HK-2 (cell line): Measurements from ENCODE around the gene EEF1A2.

ENCODE experiments used
- DNase-seq: peaks from one replicate; pipeline ENCODE4 v3.0.0-alpha.2; 2018; ENCODE audit not compliant: unreplicated experiment

The EEF1A2 gene

DNA sequence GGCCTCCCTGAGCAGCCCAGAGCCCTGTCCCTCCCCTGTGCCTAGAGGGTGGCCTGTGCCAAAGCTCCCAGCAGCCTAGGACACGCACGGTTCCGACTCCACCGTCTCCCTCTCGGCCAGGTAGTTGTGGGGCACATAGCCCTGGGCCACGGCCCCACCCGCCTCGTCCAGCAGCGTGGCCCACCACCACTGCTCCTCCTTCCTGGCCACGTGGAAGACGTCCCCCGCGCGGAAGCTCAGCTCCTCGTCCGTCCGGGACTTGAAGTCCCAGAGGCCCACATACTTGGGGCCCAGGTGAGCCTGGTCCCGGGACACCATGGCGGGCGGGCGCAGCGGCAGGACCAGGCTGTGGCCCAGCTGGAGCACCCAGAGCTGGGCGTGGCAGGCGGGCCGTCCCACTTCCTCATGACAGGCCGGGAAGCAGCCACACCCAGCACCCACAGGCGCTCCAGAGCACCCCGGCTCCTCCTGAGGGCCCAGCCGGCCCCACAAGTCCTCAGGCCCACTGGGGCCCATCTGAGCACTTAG, 38.2 kb upstream of the EEF1A2 start, which contains the start of gene PTK6:
Gene PTK6 (minus strand): TSS at position 380 of the 528 bp plus-strand sequence. CDS start 62 bp downstream, at position 318.
- no peak for DNase-seq

DNA sequence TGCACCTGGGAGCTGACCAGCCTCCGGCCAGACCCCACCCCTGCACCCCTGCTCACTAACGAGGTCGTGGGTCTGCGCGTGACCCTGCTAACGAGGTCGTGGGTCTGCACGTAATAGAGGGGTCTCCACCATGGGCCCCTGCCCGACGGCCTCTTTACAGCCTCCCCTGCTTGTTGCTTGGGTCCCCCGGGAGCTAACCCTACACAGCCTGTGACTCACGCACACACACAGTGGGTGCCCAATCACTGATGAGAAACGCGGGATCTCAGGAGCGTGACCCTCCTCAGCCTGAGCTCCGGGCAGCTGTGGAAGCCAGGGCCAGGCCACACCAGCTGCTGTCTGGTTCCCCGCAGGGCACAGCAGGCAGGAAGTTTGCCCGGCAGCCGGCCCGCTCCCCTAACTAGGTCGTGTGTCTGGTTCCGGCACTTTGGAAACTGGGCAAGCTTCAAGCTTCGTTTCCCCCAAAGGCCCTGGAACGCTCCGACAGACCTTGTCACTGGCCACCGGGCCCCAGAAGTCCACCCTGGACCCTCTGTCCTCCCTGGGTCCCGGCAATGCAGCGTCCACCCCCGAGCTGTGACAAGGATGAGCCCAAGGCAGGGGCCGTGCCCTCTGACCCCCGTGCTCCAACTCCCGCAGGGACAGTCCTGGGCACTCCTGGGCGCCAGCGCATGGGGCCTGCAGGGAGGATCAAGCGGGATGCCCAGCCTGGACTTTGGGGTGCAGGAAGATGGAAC, 37.5 kb upstream of the EEF1A2 start:
- no peak for DNase-seq

DNA sequence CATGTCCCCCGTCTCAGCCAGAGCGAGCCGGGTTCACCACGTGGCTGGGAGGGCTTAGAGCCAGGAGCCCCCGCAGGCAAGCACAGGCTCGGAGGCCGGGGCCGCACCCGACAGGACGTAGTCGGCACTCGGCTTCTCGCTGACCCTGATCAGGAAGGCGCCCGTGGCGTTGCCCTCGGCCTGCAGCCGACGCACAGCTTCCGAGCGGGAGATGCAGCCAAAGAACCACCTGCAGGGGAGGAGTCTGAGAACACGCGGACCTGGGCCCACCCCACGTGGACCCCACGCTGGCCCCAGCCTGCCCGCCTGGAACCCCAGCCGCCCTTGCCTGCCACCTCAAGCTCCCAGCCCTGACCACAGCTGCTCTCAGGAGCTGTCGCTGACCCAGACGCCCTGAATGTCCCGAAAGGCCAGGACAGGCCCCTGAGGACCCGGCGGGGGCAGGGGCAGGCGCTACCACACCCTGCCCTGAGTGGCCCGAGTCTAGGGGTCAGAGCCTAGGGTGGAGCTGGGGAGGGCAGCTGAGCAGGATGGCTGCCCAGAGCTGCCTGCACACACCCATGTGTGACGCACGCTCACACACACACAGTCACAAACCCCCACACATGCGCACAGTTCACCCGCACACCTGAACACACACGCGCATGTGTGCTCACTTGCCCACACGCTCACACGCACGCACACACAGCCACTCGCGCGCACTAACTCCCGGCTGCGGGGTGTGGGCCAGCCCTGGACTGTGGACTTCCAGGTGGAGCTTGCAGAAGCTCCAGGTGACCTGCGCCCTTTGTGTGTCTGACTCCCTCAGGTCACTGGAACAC, 36.2 kb upstream of the EEF1A2 start:
- DNase-seq = no peak

DNA sequence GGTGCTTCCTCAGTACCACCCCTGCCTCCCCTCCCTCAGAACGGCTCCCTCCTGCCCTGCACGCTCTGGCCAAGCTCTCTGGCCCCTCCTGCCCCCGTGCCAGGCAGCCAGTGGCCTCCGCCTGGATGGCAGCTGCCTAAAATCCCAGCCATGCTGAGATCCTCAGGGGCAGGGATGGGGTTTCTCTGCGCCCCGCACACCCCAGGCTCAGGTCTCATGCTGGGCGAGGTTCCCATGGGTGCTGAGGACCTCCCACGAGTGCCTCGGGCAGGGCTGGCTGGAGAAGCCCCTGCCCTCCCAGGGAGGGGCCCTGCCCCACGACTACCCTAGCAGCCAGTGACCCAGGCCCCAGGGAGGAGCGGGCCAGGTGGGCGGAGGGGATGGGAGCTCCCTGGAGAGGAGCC, 35.5 kb upstream of the EEF1A2 start:
- DNase-seq = no peak

DNA sequence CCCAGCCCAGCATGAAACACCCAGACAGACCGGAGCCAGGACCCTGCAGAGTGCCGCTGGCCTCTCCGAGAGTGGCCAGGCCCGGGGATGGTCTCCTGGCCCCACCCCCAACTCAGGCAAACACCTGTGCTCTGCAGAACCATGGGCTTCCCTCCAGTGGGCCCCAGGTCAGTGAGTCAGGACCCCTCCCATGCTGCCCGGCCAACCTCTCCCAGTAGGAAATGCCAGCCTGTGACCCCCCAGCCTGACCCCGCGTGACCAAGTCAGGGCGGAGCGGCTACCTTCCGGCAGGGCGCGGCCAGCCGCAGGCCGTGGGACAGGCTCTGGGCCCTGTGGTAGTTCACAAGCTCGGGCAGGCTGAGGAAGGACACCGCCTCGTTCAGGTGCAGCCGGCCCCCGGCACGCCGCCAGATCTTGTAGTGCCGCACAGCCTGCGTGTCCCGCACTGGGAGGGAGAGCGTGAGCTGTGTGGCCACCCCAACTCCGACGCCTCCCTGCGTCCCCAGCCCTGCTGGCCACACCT, 35.0 kb upstream of the EEF1A2 start:
- DNase-seq = no peak

DNA sequence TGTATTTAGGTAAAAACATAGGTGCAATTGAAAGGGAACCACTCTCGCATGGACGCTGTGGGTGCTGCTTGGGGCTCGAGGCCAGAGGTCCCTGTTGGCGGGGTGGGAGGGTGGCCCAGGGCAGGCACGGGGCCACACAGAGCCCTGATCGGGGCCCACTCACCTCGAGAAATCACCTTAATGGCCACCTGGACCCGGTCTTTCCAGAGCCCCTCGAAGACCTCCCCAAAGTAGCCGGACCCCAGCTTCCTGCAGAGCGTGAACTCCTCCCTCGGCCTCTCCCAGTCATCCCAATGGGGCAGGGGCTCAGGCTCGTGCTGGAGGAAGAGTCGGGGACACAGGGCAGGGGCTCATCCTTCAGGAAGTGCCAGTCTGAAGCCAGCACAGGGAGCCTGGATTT, 34.5 kb upstream of the EEF1A2 start:
- no peak for DNase-seq

GRCh38 chr20:63532449-63532971, 33.6 kb upstream of the EEF1A2 start:
- DNase-seq = no peak

GRCh38 chr20:63531686-63532448, 33.0 kb upstream of the EEF1A2 start:
- no peak for DNase-seq

- no peak for DNase-seq
These were observed 31.9 kb upstream of the EEF1A2 start for GRCh38 chr20:63530788-63531160.

GRCh38 chr20:63529861-63530787, 31.2 kb upstream of the EEF1A2 start:
- no peak for DNase-seq

DNA sequence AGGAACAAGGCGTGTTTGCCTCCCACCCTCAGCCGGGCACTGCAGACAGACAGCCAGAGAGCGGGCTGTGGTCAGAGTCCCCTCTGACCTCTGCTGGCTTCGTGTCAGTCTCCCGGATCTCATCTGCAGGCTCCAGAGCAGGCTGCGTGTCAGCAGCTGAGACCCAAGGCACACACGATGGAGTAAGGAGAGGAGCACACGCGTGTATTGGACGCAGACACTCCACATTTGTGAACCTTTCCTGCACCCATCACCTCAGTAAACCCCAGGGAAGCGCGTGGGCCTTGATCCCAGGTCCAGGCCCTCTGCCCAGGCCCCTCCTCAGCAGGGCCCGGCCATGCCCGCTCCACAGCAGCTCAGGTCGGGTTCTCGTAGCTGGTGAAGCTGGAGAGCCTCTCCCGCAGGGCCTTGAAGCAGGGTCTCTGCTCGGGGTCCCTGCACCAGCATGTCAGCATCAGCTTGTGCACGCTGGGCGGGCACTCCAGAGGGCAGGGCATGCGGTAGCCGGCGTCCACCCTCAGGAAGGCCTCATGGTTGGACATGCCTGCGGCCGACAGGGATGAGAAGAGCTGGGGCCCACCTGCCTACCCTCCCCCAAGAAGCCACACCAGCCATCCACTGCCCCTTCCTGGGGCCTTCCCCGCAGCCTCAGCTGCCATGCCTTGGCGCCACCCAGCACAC, 30.4 kb upstream of the EEF1A2 start:
- DNase-seq = no peak

GRCh38 chr20:63527184-63527583, 28.3 kb upstream of the EEF1A2 start:
- DNase-seq = no peak

GRCh38 chr20:63525971-63526370, 27.1 kb upstream of the EEF1A2 start:
- no peak for DNase-seq

- no peak for DNase-seq
These were observed 26.3 kb upstream of the EEF1A2 start for GRCh38 chr20:63525185-63525584.

DNA sequence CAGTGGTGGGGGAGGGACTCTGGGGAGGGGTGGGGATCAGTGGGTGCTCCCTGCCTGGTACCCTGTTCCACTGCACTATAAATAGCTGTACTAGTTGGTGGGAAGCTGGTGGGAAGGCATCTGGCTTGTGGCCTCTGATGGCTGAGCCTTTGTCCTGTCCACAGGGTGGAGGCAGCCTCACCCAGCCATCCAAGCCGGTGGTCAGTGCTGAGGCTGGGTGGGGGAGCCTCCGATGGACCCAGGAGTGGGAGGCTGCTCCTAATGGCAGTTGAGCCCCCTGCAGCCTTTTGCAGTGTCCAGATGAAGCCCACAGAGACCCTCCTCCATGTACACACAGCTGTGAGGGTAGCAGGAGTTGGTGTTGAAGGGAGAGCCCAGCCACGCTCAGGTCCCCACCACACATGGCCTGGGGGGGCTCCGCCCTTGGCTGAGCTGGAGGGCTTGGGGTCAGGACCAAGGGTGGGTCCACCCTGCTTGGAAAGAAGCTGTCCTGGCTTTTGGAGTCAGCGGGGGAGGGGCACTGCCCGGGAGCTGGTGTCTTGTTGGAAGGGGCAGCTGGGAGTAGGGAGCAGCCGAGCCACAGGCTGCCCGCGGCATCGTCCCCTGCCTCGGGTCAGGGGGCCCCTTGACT, 24.2 kb upstream of the EEF1A2 start:
- DNase-seq = no peak

DNA sequence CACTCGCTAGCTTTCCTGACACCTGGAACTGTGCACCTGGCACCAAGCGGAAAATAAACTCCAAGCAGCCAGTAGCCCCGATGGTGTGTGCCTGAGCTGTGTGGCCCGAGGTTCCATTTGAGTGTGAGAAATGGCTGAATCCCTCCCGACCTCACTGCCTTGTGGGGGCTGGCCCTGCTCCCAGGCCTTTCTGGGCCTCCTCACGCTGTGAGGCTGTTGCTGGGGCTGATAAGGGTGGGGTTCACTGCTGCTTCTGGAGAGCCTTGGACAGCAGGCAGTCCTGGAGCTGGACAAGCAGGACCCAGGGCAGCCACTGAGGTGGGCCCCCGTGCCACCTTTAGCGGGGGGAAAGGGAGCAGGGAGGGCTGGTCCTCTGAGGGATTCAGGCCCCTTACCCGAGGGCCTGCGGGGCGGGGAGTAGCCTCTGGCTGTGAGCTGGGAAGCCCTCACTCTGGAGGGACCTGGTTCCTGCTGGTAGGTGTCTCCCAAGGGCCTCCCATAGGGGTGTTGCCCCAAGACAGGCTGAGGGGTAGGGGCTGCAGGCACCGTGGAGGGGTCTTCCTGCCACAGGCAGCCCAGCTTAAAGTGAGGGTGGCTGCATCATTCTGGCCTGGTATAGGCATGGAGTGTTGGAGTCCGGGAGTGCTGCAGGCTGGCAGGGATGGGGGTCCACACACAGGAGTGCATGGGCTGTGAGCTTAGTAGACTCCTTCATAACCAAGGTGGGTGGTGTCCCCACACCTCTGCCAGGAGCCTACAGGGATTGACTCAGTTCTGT, 23.4 kb upstream of the EEF1A2 start:
- no peak for DNase-seq

DNA sequence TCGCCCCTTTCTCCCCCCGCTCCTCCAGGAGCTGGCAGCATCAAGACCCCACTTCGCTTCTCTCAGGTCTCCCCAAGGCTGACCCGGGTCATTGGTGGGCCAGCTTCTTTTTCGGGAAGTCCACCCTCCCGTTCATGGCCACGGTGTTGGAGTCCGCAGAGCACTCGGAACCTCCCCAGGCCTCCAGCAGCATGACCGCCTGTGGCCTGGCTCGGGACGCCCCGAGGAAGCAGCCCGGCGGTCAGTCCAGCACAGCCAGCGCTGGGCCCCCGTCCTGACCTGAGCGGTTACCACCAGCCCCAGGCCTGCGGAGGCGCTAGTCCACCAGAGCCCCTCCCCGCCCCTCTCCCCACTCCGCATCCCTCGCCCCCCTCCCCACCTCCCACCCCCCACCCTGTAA, 22.7 kb upstream of the EEF1A2 start:
- no peak for DNase-seq

DNA sequence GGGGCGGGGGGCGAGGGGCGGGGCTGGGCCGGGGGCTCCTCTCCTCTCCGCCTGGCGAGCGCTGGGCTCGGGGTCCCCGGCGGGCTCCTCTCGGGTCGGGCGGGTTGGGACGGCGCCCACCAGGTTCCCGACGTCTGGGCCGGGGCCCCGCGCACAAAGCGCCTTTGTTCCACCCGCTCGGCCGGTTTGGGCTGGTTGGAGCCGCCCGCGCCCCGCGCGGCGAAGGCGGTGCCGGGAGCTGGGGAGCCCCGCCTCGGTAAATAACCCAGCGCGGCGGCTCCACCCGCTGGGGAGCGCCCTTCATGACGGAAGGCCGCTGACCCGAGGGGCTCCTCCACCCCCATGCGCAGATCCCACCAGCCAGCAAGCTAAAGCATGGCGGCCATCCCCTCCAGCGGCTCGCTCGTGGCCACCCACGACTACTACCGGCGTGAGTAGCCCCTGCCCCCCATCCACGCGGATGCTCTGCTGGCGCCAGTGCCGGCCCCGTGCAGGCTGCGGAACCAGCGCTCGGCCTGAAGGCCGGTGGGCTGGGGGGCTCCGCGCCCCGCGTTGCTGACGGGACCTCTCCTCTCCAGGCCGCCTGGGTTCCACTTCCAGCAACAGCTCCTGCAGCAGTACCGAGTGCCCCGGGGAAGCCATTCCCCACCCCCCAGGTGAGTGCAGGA, 22.2 kb upstream of the EEF1A2 start:
- DNase-seq = peak; percentile 57
